SW 1271 (cell line): ENCODE results near the gene TLE1.

Experiments
- DNase-seq, 2 experiments: peaks; one replicate each; lab custom pipeline; 2025; lab: John Stamatoyannopoulos, UW

TLE1 gene

GRCh38 chr9:81686614-81687520, 2.5 kb downstream of the TLE1 start:
- DNase-seq = peak; percentile 51 to 82

- DNase-seq = no peak
Measured at GRCh38 chr9:81685763-81686613, 3.4 kb downstream of the TLE1 start.

DNA sequence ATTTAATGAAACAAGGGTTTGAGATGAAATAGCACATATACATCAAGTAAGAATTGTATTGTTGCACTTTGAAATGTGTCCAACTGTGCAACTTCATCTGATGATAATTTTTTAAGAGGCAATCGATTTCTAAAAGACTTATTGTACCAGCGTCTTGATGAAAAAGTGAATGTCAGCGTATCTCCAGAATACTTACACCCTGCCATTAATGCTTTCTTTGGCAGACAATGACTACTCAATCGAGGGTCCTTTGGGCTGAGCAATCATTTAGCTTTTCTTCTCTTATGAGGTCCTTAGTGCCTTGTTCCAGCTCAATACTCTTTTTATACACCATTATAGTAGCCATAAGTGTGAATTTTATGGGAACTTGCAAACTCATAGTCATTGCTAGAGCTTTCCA, 4.7 kb downstream of the TLE1 start:
- DNase-seq = no peak

DNA sequence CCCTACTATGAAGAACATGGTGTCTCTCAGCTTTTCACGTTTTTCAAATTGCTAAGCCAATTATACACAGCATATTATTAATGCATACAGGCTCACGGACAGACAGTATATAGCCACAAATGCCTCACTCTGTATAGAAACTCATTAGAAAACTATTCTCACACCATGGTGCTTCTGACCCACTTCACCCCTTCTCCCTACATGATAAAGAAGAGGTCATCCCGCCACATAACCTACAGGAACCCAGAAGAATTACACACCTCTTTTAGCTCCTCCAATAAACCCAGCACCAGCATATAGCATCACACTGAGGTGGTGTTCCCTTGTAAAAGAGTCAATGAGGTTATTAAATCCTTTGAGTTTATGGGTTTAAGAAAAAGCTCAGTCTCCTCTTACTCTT, 5.6 kb downstream of the TLE1 start:
- no peak for DNase-seq

DNA sequence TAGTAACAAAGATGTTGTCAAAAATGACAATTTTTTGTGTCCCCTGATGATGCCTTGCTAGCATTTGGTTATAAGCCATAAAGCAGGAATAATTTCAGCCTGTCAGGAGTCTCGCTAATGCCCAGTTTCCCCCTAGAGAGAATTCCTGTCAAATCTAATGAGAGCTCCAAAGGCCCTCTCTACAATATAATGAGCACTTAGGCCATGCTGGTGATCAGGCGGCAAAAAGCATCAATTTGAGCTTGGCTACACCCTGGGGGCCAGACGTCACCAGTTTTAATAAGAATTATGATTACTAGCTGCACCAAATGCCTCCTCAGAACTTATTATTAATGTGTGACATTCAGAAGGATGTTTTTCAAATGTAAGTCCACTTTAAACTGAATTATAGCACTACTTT, 6.1 kb downstream of the TLE1 start:
- DNase-seq = no peak

DNA sequence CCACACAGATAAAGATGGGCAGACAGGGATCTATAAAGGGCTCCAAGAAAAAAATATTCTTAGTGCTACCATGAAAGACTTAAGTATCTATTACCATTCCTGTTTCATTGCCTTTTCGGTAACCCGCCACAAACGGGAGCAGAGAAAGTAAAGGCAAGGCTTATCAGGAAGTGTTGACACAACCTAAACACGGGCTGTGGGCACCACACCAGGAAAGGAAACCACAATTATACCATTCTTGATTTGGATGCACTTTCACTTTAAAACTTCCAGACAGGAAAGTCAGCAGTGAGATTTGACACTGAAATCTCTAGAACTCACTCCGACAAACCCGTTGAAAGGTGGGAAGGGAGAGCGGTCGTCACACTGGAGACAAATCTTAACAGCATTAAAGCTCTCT, 6.5 kb downstream of the TLE1 start:
- no peak for DNase-seq

DNA sequence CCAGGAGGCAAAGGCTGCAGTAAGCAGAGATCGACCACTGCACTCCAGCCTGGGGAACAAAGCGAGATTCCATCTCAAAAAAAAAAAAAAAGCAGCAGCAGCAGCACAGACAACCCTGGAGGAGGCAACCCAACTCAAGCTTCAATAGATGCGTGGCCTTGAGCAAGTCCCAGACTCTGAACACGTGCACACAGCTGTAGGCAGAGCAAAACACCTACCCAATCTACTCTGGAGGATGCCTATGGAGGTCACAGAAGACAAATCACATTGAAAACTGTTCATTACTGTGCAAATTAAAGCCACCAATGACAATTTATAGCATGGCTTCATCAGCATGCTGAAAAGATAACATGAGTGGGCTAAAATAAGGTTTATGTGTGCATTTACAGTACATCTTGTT, 7.2 kb downstream of the TLE1 start:
- no peak for DNase-seq

DNA sequence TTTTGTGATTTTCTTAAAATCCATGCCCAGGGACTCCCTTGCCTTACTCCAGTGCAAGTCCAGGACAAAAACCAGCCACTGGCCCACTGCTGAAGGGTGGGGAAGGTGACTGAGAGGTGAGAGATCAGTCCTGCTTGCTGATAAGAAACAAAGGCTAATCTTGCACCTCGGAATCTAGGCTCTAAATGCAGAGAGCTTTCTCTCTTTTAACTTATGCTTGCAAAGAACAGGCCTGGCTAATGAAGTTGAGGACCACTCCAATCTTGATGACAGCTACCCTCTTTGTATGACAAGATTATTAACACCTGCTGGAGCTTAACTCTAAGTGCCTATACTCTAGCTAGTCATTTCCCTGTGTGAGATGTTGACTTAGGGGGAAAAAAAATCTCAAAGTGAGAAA, 8.8 kb downstream of the TLE1 start:
- no peak for DNase-seq

GRCh38 chr9:81680006-81680405, 9.3 kb downstream of the TLE1 start:
- DNase-seq = no peak

DNA sequence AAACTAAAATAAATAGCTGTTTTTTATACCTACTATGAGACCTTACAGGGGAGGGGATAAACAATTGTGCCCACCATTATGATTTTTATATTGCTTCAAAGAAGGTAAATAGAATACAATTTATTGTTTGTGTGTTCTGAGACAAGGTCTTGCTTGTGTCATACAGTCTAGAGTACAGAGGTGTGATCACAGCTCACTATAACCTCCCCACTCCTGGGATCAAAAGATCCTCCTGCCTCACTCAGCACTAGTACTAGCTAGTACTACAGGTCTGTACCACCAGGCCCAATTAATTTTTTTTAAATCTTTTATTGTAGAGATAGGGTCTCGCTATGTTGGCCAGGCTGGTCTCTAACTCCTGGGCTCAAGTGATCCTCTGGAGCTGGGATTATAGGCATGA, 11.3 kb downstream of the TLE1 start:
- DNase-seq = no peak

DNA sequence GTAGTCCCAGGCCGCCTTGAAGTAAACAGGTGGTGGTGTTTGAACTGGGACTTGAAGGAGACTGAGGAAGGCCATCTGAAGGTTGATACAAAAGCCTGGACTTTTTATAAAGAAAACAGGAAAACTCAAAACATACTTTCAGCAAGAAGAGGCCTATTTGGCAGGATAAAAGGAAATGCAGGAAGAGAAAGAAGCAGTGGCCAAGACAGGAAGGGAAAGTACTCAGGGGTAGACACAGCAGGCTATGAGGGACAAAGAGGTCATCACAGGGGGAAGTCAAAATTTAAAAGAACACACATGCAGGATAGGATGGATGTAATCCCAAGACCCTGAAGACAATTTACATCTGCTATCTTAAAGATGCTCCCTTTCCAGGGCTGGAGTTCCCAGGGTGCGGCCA, 13.0 kb downstream of the TLE1 start:
- DNase-seq = no peak

DNA sequence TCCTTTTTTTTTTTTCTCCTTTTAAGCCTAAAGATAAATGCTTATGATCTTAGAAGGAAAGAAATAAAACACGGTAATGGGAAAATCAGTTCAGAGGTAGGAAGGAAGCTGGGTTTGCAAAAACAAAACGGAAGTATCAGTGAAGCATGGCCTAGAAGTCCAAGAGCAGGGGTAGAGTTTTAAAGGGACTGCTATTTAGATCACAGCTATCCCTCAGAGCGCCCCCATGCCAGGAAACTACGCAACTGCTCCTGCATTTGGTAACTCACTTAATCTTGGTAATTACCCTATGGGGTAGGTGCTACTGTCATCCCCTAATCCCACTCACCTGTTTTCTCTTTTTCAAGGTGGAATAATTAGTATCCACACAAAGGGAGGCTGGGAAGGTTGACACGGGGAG, 16.0 kb downstream of the TLE1 start:
- DNase-seq = no peak

DNA sequence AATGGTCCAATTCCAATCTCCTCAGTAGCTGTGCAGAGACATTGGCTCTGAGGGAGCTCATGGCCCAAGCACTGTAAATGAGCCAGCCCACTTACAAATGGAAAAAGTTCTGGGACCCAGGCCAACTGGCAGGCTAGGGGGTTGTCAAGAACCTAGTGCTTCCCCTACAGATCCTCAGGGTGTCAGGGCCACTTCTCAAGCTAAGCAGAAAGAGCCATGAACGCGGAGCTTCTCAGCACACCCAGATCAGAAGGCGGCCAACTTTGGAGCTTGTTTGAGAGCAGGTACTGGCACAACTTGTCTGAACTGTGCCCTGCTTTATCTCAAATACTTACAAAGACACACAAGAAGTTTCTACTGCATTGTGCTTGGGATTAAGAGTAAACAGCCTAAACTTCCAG, 17.5 kb downstream of the TLE1 start:
- no peak for DNase-seq

GRCh38 chr9:81669866-81670265, 19.5 kb downstream of the TLE1 start:
- DNase-seq = no peak

GRCh38 chr9:81669041-81669651, 20.2 kb downstream of the TLE1 start:
- DNase-seq = no peak

- DNase-seq = no peak
Measured at GRCh38 chr9:81666123-81666522, 23.2 kb downstream of the TLE1 start.

- DNase-seq = no peak
Measured at GRCh38 chr9:81665322-81665871, 23.9 kb downstream of the TLE1 start.

- DNase-seq = no peak
Measured at GRCh38 chr9:81664638-81665222, 24.6 kb downstream of the TLE1 start.

DNA sequence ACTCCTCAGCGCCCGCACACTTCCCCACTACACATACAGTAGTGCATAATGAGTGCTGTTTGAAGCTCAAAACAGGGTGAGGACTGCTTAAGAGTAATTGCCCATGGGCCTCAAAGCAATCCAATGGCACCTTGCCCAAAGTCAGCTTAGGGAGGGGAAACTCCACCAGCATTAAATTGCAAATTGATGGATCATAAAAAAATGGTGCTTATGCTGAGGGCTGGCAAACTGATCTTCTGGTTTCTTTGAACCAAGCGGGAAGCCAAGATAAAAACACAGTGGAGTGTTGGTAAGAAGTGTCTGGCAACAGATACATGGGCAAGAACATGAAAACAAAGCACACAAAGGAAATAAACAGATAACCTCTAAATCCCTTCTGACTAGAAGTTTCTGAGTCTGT, 28.0 kb downstream of the TLE1 start:
- no peak for DNase-seq

- DNase-seq = no peak
Measured at GRCh38 chr9:81656871-81657337, 32.4 kb downstream of the TLE1 start.

DNA sequence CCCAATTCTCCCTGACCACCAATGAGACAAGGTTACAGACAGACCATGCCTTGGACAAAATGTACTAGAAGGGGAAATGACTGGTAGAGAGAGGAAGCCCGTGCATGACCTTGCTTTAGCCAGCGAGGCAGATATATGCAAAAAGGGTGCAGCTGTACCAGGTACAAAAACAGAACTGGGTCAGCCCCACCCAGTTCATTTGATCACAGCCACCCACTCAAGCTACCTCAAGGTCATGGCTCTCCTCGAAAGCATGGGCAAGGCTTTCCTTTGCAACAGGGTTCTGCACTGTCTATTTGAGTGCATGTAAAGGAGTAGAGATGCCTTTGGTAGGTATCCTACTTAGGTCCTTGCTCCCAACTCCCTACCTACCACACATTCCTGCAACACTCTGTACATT, 33.3 kb downstream of the TLE1 start:
- no peak for DNase-seq

GRCh38 chr9:81653240-81653639, 36.1 kb downstream of the TLE1 start:
- no peak for DNase-seq
